ENCODE data around the gene PRODH.

- TF ChIP-seq, protein P1, sequence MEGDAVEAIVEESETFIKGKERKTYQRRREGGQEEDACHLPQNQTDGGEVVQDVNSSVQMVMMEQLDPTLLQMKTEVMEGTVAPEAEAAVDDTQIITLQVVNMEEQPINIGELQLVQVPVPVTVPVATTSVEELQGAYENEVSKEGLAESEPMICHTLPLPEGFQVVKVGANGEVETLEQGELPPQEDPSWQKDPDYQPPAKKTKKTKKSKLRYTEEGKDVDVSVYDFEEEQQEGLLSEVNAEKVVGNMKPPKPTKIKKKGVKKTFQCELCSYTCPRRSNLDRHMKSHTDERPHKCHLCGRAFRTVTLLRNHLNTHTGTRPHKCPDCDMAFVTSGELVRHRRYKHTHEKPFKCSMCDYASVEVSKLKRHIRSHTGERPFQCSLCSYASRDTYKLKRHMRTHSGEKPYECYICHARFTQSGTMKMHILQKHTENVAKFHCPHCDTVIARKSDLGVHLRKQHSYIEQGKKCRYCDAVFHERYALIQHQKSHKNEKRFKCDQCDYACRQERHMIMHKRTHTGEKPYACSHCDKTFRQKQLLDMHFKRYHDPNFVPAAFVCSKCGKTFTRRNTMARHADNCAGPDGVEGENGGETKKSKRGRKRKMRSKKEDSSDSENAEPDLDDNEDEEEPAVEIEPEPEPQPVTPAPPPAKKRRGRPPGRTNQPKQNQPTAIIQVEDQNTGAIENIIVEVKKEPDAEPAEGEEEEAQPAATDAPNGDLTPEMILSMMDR (IDR thresholded peaks at IDR 0.05): no peak
- TF ChIP-seq POLR2A (IDR thresholded peaks at IDR 0.05): no peak
Observed at GRCh38 chr22:18927573-18927972, 8.5 kb downstream of the PRODH start.

All from tibial nerve (tissue), 3 donors.